Measurements from ENCODE around the gene LAMB3. TPM values are rescaled to one million over a fixed set of nuclear protein-coding genes. Genes with fewer than 3 reads are reported as not detected.

The LAMB3 gene
- total RNA-seq, 4 donors from 2014 or later, result 2.5 to 69.9 (median 6.3) TPM

DNA sequence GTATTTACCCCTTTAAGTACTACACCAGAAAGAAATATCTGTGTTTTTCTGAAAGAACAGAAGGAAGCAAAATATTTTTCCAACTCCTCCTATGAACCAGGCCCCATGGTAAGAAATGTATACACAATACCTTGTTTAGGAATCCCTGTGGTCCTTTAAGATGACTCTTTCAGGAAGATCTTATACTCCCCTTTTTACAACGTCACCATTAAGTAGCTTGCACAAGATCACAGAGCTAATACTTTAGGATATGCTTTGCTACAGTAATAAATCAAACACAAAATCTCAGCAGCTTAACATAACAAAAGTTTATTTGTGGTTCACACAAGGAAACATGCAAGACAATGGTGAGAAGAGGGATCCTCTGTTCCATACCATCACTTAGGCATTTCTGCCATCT is 8.8 kb upstream of the LAMB3 start:
- TF ChIP-seq, protein P1, sequence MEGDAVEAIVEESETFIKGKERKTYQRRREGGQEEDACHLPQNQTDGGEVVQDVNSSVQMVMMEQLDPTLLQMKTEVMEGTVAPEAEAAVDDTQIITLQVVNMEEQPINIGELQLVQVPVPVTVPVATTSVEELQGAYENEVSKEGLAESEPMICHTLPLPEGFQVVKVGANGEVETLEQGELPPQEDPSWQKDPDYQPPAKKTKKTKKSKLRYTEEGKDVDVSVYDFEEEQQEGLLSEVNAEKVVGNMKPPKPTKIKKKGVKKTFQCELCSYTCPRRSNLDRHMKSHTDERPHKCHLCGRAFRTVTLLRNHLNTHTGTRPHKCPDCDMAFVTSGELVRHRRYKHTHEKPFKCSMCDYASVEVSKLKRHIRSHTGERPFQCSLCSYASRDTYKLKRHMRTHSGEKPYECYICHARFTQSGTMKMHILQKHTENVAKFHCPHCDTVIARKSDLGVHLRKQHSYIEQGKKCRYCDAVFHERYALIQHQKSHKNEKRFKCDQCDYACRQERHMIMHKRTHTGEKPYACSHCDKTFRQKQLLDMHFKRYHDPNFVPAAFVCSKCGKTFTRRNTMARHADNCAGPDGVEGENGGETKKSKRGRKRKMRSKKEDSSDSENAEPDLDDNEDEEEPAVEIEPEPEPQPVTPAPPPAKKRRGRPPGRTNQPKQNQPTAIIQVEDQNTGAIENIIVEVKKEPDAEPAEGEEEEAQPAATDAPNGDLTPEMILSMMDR (IDR thresholded peaks at IDR 0.05), result no peak
- ATAC-seq (ENCODE audit: low FRiP score) (no peak), DNase-seq (ENCODE audit: low spot score) (no peak)

DNA sequence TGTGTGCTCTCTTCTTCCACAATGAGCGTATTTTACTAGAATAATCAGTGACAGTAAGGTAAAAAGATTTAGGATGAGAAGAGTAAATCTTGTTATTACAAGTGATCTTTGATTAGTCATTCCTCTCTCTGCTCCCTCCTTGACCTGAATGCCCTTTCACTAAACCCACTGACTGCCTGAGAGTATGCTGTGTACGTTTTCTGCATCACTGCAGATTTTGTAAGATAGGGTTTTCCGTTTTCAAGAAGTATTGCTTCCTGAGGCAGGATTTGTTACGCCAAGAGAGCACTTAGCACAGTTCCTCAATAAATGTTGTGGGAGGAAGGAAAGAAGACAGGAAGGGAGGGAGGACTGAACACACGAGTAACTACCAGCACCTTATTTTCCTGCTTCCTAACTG is 7.7 kb upstream of the LAMB3 start:
- ATAC-seq (ENCODE audit: low FRiP score) (peak; percentile 35), DNase-seq (ENCODE audit: low spot score) (no peak)
- TF ChIP-seq, protein P1 (IDR thresholded peaks at IDR 0.05), result no peak

DNA sequence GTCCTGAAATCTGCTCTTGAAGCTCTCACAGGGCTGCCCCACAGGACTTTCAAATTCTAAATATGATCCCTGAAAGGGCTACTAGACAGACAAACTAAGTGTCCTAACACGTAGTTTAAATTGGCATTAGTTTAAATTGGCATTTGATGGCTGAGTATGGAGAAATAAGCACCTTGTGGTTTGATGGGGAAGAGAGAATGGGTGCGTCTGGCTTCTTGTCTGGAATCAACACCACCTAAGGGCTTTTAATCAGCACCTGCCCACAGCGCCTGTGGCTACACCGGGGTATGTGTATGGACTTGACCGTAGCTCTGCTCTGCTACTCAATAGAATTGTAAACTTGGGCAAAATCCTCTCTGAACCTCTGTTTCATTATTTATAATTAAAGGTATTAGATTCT is 5.7 kb upstream of the LAMB3 start:
- ATAC-seq (ENCODE audit: low FRiP score) (no peak), DNase-seq (ENCODE audit: low spot score) (no peak)
- TF ChIP-seq, protein P1 (IDR thresholded peaks at IDR 0.05), result no peak

- TF ChIP-seq, protein P1 (IDR thresholded peaks at IDR 0.05), result no peak
- DNase-seq (ENCODE audit: low spot score), result no peak
- ATAC-seq (ENCODE audit: low FRiP score), result no peak
Measured at GRCh38 chr1:209657140-209657879, 5.1 kb upstream of the LAMB3 start.

DNA sequence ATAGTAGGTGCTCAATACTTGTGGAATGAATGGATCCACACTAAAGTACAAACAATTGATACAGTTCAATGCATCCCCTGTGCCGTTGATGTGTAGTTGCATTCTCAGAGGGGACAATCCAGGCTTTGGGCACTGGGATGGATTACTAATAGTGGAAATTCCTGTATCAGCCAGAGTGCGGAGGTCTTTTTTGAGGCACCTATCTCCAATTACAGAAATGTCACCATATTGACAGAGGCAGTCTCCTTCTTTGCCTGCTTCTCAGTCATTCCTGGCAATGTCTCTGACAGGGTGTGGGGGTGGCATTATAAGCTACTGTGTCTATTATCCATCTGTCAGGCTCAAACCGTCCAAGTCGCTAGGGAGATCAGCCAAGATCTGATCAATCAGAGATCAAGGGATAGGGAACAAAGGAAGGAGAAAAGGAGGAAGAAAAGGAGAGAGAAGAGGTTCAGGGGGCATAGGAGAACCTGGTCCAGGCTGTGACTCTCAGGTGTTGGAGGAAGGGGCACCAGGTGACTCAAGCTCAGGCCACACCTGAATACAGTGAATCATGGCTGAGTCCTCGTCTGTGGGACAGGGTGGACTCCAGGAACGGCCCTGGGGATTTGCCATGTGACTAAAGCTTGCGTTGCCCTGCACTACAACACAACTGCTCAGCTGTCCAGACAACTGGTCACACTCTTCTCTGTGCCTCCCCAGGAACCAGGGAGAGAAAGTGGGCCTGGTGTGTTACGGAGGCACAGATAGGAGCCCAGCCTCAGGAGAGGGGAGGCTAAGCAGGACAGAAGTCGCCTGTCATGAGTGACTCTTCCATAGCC is 3.4 kb upstream of the LAMB3 start:
- TF ChIP-seq, protein P1 (IDR thresholded peaks at IDR 0.05), result no peak
- no peak for ATAC-seq (ENCODE audit: low FRiP score)
- DNase-seq (ENCODE audit: low spot score), result no peak

DNA sequence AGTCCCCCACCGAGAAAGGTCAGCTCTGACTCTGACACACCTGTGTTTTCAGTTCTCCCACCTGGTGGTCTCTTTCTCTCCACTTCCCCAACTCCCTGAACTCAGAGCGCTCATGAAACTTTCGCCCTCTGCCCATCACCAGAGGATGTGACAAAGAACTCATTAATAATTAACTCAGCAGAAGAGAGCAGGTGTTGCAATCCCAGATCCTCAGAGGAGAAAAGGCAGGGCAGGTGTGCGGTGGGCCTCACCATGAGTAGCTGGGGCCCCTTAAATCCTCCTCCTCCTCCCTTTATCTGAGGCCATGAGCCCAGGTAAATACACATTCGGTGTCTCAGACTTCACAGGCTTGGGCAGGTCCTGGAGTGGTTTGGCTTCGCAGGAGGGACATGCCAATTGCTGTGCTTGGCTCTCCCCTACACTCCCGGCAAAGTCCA is 1.7 kb upstream of the LAMB3 start:
- TF ChIP-seq, protein P1 (IDR thresholded peaks at IDR 0.05), result no peak
- DNase-seq (ENCODE audit: low spot score), result no peak
- ATAC-seq (ENCODE audit: low FRiP score), result no peak

All from omental fat pad (tissue), 4 donors.